OCI-LY7 (cell line): ENCODE results near the gene PACC1.

Experiments used
- EZH2phosphoT487 ChIP-seq: fragments of 200-600 bp; sonication (generic); IDR thresholded peaks from 2 replicates; pipeline ENCODE4 v1.6.1; 2018; ENCODE audit warnings: low read depth, borderline replicate concordance, mild to moderate bottlenecking, mixed run types, antibody characterized with exemption, low read length, moderate library complexity, mixed read lengths
- TF ChIP-seq, protein P1 (sequence below): fragments of 200-600 bp; sonication (generic); conservative IDR thresholded peaks from 2 replicates; pipeline ENCODE4 v1.5.1; 2014; ENCODE audit warnings: mild to moderate bottlenecking, antibody characterized with exemption, low read length, moderate library complexity, mixed read lengths

DNA sequence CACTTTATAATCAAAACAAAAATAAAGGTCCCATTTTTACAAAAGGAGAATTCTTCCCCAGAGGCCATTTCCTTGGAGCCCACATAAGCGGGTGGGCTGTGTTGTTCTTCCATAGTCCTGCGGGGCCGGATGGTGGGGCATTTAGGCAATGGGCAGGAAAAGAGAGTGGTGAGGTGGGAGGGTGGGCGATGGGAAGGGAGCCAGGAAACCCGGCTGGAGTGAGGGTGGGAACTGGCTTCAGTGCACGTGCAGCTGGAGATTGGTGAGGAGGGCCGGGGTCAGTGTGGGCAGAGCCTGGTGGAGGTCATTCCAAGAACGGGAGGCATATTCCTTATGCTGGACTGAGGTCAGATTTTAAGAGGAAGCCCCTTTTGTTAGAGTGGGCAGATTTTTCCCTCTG lies 31.6 kb upstream of the PACC1 start:
- TF ChIP-seq, protein P1, sequence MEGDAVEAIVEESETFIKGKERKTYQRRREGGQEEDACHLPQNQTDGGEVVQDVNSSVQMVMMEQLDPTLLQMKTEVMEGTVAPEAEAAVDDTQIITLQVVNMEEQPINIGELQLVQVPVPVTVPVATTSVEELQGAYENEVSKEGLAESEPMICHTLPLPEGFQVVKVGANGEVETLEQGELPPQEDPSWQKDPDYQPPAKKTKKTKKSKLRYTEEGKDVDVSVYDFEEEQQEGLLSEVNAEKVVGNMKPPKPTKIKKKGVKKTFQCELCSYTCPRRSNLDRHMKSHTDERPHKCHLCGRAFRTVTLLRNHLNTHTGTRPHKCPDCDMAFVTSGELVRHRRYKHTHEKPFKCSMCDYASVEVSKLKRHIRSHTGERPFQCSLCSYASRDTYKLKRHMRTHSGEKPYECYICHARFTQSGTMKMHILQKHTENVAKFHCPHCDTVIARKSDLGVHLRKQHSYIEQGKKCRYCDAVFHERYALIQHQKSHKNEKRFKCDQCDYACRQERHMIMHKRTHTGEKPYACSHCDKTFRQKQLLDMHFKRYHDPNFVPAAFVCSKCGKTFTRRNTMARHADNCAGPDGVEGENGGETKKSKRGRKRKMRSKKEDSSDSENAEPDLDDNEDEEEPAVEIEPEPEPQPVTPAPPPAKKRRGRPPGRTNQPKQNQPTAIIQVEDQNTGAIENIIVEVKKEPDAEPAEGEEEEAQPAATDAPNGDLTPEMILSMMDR: no peak
- no peak for TF ChIP-seq EZH2phosphoT487
